ENCODE results near the gene SLC4A4. TPM values are rescaled to one million over a fixed set of nuclear protein-coding genes. Genes with fewer than 3 reads are reported as not detected.

SLC4A4 gene
- total RNA-seq, 2 donors from 2014 or later = 0.52 to 0.81 TPM

GRCh38 chr4:71586087-71586763 lies 247.4 kb downstream of the SLC4A4 start:
- DNase-seq = no peak
- H3K4me1 Mint-ChIP-seq = no peaks in the 10 kb centered on the region
- no peak overlapping the region for H3K27ac Mint-ChIP-seq
- no peaks in the 10 kb centered on the region for H3K27me3 Mint-ChIP-seq
- no peak overlapping the region for H3K4me3 Mint-ChIP-seq
- H3K9me3 ChIP-seq (ENCODE audit: control insufficient read depth, low read length, poor library complexity, severe bottlenecking) = no peaks in the 10 kb centered on the region
- no peaks in the 10 kb centered on the region for H3K36me3 Mint-ChIP-seq (ENCODE audit: low read depth)
- no peak for ATAC-seq

DNA sequence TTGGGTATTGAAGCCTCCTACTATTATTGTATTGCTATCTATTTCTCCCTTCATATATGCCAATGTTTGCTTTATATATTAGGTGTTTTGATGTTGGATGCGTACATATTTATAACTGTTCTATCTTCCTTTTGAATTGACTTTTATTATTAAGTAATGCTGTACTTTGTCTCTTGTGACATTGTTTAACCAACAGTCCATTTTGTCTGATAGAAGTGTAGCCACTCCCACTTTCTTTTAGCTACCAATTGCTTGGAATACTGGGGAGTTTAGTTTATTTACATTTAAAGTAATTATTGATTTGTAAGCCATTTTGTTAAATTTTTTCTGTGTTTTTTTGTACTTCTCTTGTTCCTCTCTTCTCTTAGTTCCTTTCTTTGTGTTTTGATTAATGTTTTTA lies 249.2 kb downstream of the SLC4A4 start:
- no peak for DNase-seq
- H3K36me3 Mint-ChIP-seq (ENCODE audit: low read depth) = no peaks in the 10 kb centered on the region
- H3K4me1 Mint-ChIP-seq = no peaks in the 10 kb centered on the region
- ATAC-seq = no peak
- H3K4me3 Mint-ChIP-seq = no peak overlapping the region
- no peaks in the 10 kb centered on the region for H3K27me3 Mint-ChIP-seq
- H3K27ac Mint-ChIP-seq = no peak overlapping the region
- H3K9me3 ChIP-seq (ENCODE audit: control insufficient read depth, low read length, poor library complexity, severe bottlenecking) = no peaks in the 10 kb centered on the region

DNA sequence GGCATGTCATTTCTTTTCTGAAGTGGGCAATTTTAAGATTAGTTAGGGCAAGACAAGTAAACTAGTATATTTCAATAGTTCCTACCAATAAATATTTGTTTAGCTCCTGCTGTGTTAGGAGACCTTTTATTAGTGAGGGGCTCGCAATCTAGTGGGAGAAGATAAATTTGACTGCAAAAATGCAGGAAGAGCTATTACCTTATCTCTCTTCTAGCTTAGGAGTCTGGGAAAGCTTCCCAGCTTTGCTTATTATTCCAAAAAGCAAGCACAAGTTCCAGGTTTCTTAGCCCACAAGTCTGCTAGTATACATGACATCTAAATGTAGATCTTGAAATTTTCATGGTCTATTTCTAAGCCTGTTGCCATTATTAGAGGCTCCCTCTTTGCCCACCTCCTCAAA lies 254.0 kb downstream of the SLC4A4 start:
- H3K4me3 Mint-ChIP-seq = no peak overlapping the region
- no peak for DNase-seq
- H3K27ac Mint-ChIP-seq = no peak overlapping the region
- no peaks in the 10 kb centered on the region for H3K36me3 Mint-ChIP-seq (ENCODE audit: low read depth)
- H3K27me3 Mint-ChIP-seq = peaks cover 12% of the 10 kb centered on the region
- H3K4me1 Mint-ChIP-seq = no peaks in the 10 kb centered on the region
- ATAC-seq = no peak
- no peaks in the 10 kb centered on the region for H3K9me3 ChIP-seq (ENCODE audit: control insufficient read depth, low read length, poor library complexity, severe bottlenecking)

DNA sequence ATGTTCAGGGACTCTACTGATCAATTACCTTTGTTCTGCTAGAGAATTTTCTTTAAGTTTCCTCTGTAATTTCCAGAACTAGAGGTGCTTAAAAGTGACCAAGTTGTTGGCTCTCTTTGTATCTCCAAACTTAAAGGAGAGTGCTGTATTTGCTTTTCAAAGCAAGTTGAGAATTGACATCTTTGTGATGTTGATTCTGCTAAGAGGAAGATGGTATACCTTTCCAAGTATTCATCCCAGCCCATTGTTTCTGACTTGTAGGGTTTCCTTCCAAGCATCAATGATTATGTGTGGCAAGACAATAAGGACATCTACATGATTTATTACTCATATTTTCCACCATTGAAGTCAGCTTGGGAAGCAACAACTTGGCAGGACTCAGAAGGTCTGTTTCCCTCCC lies 254.5 kb downstream of the SLC4A4 start:
- DNase-seq = no peak
- Mint-ChIP-seq H3K27ac (no peak overlapping the region), H3K27me3 (peaks cover 17% of the 10 kb centered on the region), H3K4me1 (no peaks in the 10 kb centered on the region), H3K36me3 (ENCODE audit: low read depth) (no peaks in the 10 kb centered on the region), H3K4me3 (no peak overlapping the region)
- no peaks in the 10 kb centered on the region for H3K9me3 ChIP-seq (ENCODE audit: control insufficient read depth, low read length, poor library complexity, severe bottlenecking)
- no peak for ATAC-seq

DNA sequence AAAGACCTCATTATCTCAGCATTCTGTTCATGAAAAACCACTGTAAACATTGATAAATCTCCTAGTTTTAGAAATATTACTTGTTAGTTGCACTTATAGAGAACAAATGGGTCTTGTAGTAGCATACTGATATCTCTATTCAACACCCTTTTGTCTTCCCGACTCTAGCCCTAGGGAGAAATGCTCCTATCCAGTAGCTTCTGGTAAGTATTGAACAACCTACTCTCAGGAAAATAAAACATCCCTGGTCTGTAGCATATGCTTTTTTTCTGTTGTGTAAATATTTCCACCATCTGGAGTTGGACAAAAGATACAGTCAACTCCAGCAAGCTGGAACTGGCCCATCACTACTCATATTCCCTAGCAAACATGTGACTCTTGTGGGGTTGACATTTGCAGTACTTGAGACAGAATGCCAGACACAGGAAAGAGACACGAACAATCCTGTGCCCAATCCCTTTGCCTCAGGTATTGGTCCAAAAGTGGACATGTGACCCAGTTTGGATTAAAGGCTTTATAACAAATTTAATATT lies 256.8 kb downstream of the SLC4A4 start:
- no peaks in the 10 kb centered on the region for H3K4me1 Mint-ChIP-seq
- H3K4me3 Mint-ChIP-seq = no peak overlapping the region
- no peak for ATAC-seq
- no peak overlapping the region for H3K27ac Mint-ChIP-seq
- H3K27me3 Mint-ChIP-seq = peaks cover 20% of the 10 kb centered on the region
- H3K9me3 ChIP-seq (ENCODE audit: control insufficient read depth, low read length, poor library complexity, severe bottlenecking) = no peaks in the 10 kb centered on the region
- DNase-seq = no peak
- H3K36me3 Mint-ChIP-seq (ENCODE audit: low read depth) = no peaks in the 10 kb centered on the region

- Mint-ChIP-seq H3K4me3 (no peak overlapping the region), H3K27ac (no peak overlapping the region), H3K4me1 (no peaks in the 10 kb centered on the region), H3K27me3 (peaks cover 21% of the 10 kb centered on the region), H3K36me3 (ENCODE audit: low read depth) (no peaks in the 10 kb centered on the region)
- no peaks in the 10 kb centered on the region for H3K9me3 ChIP-seq (ENCODE audit: control insufficient read depth, low read length, poor library complexity, severe bottlenecking)
- DNase-seq (no peak), ATAC-seq (no peak)
Observed at GRCh38 chr4:71599578-71599977, 260.8 kb downstream of the SLC4A4 start.

DNA sequence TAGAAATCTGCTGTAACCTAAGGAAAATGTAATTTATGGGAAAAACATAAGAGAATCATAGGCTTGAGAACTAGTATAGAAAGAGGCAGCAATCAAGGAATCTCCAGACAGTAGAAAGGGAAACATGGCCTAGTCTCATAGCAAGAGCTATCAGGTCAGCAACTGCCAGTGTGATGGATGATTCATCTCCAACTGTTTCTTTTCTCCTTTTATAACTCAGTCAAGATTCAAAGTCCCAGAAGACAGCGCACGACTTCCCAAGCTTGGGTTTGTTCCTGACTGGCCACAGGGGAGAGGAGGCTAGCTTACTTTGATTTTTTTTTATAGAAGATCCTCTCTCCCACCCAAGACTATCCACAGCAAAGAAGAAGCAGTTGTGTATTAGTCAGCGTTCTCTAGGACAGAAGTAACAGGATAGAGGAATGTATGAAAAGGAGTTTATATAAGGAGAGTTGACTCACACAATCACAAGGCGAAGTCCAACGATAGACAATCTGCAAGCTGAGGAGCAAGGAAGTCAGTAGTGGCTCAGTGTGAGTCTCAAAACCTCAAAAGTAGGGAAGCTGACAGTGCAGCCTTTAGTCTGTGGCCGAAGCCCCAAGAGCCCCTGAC lies 263.6 kb downstream of the SLC4A4 start:
- no peak overlapping the region for H3K4me3 Mint-ChIP-seq
- H3K36me3 Mint-ChIP-seq (ENCODE audit: low read depth) = no peaks in the 10 kb centered on the region
- H3K27ac Mint-ChIP-seq = no peak overlapping the region
- no peaks in the 10 kb centered on the region for H3K4me1 Mint-ChIP-seq
- no peaks in the 10 kb centered on the region for H3K9me3 ChIP-seq (ENCODE audit: control insufficient read depth, low read length, poor library complexity, severe bottlenecking)
- no peak for ATAC-seq
- peaks cover 16% of the 10 kb centered on the region for H3K27me3 Mint-ChIP-seq
- DNase-seq = no peak

GRCh38 chr4:71604785-71605184 lies 266.0 kb downstream of the SLC4A4 start:
- Mint-ChIP-seq H3K27ac (no peak overlapping the region), H3K36me3 (ENCODE audit: low read depth) (no peaks in the 10 kb centered on the region), H3K4me1 (no peaks in the 10 kb centered on the region), H3K4me3 (no peak overlapping the region), H3K27me3 (peaks cover 5% of the 10 kb centered on the region)
- no peaks in the 10 kb centered on the region for H3K9me3 ChIP-seq (ENCODE audit: control insufficient read depth, low read length, poor library complexity, severe bottlenecking)
- DNase-seq (no peak), ATAC-seq (no peak)

GRCh38 chr4:71607109-71607508 lies 268.3 kb downstream of the SLC4A4 start:
- no peak for DNase-seq
- H3K27ac Mint-ChIP-seq = no peak overlapping the region
- H3K4me1 Mint-ChIP-seq = no peaks in the 10 kb centered on the region
- H3K9me3 ChIP-seq (ENCODE audit: control insufficient read depth, low read length, poor library complexity, severe bottlenecking) = no peaks in the 10 kb centered on the region
- H3K36me3 Mint-ChIP-seq (ENCODE audit: low read depth) = no peaks in the 10 kb centered on the region
- ATAC-seq = no peak
- H3K27me3 Mint-ChIP-seq = peaks cover 5% of the 10 kb centered on the region
- no peak overlapping the region for H3K4me3 Mint-ChIP-seq

DNA sequence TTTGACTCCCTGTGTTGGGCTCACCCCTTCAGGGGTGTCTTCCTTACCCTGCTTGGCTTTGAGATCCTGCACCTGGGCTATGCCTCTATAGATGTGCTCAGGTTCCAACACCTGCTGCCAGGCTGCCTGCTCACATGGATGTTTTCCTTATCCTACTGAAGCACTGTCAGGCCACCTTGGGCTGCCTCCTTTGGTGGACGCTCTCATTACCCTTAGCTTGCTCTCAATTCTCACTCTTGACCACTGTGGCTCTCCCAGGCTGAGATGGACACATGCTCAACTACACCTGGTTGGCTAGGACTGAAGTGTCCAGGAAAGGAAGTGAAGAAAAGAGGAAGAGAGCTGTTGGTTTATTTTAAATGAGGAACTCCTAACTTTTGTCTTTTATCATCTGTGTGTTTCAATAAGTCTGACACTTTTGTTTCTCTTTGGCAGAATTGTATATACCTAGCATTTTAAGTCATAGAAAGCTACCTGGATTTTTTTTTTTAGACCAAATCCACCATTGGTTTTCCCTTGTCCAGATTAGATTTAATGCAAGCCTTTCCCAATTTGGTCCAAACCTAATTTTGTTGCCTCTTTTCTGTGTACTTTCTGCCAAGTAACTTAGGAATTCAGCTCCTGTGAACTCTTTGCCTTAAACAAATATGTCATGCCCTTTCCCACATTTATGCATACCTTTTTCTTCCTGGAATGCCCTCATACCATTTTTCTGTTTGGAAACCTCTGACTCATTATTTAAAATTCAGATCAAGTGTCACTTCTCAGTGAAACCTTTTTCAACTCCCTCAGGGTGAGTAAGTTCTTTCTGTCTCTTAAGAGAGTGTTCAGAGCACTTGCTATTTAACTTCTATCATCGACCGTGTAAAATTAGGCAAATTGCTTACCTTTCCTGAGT lies 269.2 kb downstream of the SLC4A4 start:
- no peaks in the 10 kb centered on the region for H3K9me3 ChIP-seq (ENCODE audit: control insufficient read depth, low read length, poor library complexity, severe bottlenecking)
- no peaks in the 10 kb centered on the region for H3K4me1 Mint-ChIP-seq
- H3K36me3 Mint-ChIP-seq (ENCODE audit: low read depth) = no peaks in the 10 kb centered on the region
- H3K4me3 Mint-ChIP-seq = no peak overlapping the region
- no peak for DNase-seq
- H3K27me3 Mint-ChIP-seq = no peaks in the 10 kb centered on the region
- H3K27ac Mint-ChIP-seq = no peak overlapping the region
- ATAC-seq = no peak

DNA sequence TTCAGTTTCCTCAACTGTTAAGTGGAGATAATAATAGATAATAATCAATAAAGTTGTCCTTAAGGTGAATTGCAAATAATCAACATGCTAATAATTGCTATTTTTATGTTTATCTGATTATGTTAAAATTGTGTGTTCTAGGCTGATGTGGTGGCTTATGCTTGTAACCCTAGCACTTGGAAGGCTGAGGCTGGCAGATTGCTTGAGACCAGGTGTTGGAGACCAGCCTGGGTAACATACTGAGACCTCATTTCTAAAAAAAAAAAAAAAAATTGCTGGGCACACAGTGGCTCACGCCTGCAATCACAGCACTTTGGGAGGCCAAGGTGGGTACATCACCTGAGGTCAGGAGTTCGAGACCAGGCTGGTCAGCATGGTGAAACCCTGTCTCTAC lies 269.9 kb downstream of the SLC4A4 start:
- no peaks in the 10 kb centered on the region for H3K4me1 Mint-ChIP-seq
- DNase-seq (no peak), ATAC-seq (no peak)
- no peak overlapping the region for H3K27ac Mint-ChIP-seq
- no peaks in the 10 kb centered on the region for H3K27me3 Mint-ChIP-seq
- no peaks in the 10 kb centered on the region for H3K9me3 ChIP-seq (ENCODE audit: control insufficient read depth, low read length, poor library complexity, severe bottlenecking)
- no peak overlapping the region for H3K4me3 Mint-ChIP-seq
- H3K36me3 Mint-ChIP-seq (ENCODE audit: low read depth) = no peaks in the 10 kb centered on the region

- H3K9me3 ChIP-seq (ENCODE audit: control insufficient read depth, low read length, poor library complexity, severe bottlenecking) = no peaks in the 10 kb centered on the region
- no peaks in the 10 kb centered on the region for H3K4me1 Mint-ChIP-seq
- no peaks in the 10 kb centered on the region for H3K36me3 Mint-ChIP-seq (ENCODE audit: low read depth)
- no peaks in the 10 kb centered on the region for H3K27me3 Mint-ChIP-seq
- no peak overlapping the region for H3K27ac Mint-ChIP-seq
- ATAC-seq (no peak), DNase-seq (no peak)
- H3K4me3 Mint-ChIP-seq = no peak overlapping the region
Observed at GRCh38 chr4:71609167-71609566, 270.3 kb downstream of the SLC4A4 start.

DNA sequence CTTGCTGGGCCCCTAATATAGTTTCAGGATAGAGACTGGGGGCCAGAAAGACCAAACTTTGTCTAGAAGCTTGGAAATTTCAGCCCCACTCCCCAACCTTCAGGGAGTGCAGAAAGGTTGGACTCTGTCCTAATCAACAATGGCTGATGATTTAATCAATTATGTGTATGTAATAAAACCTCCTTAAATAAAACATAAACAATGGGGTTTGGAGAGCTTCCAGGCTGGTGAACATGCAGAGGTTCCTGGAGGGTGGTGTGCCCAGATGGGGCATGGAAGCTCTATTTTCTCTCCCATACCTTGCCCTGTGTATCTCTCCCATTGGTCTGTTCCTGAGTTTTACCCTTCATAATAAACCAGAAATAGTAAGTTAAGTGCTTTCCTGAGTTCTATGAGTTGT lies 270.8 kb downstream of the SLC4A4 start:
- Mint-ChIP-seq H3K27me3 (no peaks in the 10 kb centered on the region), H3K4me3 (no peak overlapping the region), H3K27ac (no peak overlapping the region), H3K36me3 (ENCODE audit: low read depth) (no peaks in the 10 kb centered on the region), H3K4me1 (no peaks in the 10 kb centered on the region)
- ATAC-seq (no peak), DNase-seq (no peak)
- H3K9me3 ChIP-seq (ENCODE audit: control insufficient read depth, low read length, poor library complexity, severe bottlenecking) = no peaks in the 10 kb centered on the region

Measured in T-helper 17 cell (primary cell).